ENCODE data around the gene FGFRL1.

Gene FGFRL1

GRCh38 chr4:1024882-1025545 lies 13.6 kb downstream of the FGFRL1 start:
- FAIRE-seq: no peak

- FAIRE-seq: no peak
Measured at GRCh38 chr4:1026115-1026514, 14.7 kb downstream of the FGFRL1 start.

GRCh38 chr4:1027219-1027914 lies 15.9 kb downstream of the FGFRL1 start:
- FAIRE-seq: no peak

DNA sequence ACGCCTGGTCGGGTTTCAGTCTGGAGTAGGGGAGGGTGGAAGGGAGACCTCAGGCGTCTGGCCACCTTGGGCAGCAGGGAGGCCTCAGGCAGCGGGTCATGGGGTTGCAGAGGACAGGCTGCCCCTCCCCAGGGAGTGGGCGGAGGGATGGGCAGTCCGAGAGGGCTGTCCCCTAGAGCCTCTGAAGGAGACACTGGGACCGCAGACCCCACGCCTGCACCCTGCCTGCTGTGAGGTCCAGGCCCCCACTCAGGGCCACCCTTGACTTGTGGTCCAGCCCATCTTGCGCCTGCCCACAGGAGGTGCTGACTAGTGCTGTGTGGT lies 16.5 kb downstream of the FGFRL1 start:
- FAIRE-seq: no peak

GRCh38 chr4:1028574-1029220 lies 17.3 kb downstream of the FGFRL1 start:
- no peak for FAIRE-seq

- FAIRE-seq: no peak
Measured at GRCh38 chr4:1029529-1029928, 18.1 kb downstream of the FGFRL1 start.

- no peak for FAIRE-seq
Measured at GRCh38 chr4:1030031-1030430, 18.6 kb downstream of the FGFRL1 start.

- no peak for FAIRE-seq
Measured at GRCh38 chr4:1030559-1030958, 19.1 kb downstream of the FGFRL1 start.

- FAIRE-seq: no peak
Measured at GRCh38 chr4:1031346-1031745, 19.9 kb downstream of the FGFRL1 start.

DNA sequence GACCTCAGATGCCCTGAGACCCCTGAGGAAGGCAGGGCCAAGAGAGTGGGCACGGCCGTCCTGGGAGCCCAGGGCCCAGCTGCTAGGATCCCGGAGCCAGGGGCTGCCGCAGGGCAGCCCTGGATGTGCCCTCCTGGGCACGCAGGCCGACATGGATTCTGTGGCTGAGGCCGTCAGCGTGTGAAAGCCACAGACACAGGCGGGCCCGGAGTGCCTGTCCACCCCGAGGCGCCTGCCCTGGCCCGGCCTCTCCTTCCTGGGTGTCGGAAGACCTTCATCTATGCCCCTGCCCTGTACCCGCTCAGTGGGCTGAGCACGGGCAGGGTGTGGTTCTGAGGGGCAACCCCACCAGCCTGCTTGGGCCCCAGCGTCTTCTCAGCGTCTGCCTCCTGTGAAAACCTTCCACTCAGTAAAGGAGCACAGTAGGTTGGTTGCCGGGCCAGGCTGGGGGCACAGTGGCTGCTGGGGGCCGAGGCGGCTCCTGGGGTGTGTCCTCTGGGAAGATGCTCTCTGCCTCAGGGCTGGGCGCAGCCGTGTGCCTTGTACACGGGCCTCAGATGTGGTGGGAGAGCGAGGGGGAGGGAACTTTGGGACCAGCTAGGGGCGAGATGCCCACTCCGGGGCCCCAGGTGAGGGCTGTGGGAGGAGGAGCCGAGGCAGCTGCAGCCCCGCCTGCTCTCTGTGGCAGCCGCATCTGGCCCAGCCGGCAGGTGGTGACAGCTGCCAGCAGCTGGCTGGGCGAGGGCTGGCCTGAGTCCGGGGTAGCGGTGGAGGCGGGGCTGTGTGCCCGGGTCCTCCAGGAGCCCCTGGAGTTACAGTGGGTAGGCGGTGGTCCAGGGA lies 20.8 kb downstream of the FGFRL1 start:
- FAIRE-seq: no peak

DNA sequence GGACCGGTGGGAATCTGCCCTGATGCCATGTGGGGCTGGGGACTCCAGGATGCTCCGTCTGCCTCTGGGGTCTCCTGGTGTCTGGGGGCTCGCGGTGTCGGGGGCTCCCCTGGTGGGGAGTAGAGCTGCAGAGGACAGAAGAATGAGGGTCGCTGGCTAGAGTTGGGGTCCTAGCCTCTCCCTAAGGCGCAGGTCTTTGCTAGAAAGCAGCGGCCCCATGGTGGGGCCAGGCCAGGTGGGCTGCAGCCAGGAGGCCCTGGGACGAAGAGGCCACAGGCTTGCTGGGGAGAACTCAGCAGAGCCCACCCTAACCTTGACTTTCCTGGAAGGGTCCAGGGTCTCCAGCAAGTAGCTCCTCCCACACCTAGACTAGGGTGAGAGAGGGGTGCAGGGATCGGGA lies 21.4 kb downstream of the FGFRL1 start:
- no peak for FAIRE-seq

DNA sequence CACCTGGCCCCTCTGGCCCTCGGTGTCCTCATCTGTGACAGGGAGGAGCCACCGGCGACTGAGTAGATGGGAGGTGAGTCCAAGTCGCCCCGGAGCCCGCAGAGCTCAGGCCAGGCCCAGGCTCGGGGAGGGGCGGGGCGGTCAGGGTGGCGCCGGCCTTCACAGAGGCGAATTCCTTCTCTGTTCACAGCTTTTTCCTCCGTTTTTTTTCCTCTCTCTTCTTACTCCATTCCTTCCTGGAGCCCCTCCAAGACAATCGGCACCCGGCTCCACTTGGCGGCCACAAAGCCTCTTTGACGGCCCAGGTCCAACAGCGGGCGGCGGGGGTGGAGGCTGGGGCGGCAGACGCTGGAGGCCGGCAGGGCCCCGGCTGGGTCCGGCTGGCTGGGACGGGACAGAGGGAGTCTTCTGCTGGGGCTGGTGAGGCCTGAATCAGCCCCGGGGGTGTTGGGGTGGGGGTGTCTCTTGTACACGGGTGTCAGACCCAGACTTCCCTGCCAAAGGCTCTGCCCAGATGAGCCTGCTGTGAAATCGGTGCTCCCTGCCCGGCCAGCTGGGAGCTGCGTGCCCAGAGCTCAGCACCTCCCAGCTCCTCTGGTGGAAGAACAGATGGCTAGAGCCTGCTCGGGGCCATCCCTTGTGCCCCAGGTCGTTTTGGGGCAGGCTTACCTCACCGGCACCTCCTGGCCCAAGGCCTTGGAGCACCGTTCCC lies 22.6 kb downstream of the FGFRL1 start:
- no peak for FAIRE-seq

DNA sequence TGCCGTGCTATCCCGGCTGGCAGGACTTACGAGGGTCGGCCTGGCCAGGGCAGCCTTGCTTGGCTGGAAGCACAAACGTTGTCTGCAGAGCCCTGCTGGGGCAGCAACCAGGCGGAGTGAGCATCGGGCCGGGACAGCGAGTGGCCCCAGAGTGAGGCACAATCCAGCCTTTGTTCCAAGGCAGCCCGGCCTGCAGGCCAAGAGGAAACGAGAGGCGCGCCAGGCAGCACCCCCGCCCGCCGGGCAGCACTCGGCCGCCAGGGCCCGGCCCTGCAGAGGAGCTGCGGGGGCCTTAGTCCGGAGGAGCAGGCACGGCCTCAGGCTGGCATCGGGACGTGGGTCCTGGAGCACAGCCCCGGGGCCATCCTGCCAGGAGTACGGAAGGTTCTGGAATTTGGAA lies 24.1 kb downstream of the FGFRL1 start:
- no peak for FAIRE-seq

DNA sequence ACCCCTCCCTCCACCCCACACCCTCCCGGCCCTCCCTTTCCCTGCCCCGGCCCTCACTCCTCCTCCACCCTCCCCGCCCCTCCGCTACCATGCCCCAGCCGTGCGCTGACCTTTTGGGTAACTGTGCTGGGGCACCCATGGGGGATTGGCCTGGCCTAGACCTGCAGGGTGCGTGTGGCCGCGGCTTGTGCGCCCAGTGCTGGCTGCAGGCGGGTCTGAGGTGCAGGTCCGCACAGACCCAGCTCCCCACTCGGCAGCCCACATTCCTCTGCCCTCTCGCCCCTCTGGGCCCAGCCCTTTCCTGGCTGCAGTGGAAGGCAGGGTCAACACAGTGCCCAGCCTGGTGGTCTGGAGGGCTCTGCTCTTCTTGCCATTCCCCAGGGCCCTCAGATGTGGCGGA lies 24.7 kb downstream of the FGFRL1 start:
- FAIRE-seq: no peak

DNA sequence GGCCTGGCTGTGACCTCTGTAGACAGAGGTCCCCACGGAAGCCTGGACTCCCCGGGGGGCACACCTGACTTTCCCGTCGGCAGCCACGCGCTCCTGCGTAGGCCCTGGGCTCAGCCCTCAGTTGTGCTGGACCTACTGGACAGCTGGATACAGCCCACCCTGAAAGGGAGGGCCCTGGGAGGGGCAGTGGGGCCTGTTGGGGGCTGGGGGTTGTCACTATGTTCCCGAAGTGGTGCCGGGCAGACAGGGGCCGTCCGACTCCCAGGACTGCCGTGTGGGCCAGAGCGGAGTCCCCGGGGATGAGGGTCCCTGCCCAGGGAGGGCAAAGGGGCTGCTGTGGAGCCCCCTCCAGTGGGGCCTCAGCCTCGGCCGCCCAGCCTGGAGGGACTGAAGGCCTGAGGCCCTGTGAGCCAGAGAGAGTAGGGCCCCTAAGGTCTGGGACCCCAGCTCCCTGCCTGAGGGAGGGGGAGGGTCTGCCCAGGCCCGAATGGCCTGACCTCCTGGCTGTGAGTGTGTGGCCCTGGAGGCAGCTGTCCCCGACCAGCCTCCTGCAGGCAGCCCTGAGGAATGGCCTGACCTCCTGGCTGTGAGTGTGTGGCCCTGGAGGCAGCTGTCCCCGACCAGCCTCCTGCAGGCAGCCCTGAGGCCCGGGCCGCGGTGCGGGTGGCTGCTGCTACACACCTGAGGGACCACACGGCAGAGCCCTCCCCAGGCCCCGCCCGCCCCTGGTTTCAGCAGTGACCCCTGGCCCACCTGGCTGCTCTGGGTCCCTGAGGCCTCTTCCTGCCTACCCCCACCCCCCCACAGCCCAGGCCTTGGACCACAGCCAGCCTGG lies 25.8 kb downstream of the FGFRL1 start:
- FAIRE-seq: no peak

DNA sequence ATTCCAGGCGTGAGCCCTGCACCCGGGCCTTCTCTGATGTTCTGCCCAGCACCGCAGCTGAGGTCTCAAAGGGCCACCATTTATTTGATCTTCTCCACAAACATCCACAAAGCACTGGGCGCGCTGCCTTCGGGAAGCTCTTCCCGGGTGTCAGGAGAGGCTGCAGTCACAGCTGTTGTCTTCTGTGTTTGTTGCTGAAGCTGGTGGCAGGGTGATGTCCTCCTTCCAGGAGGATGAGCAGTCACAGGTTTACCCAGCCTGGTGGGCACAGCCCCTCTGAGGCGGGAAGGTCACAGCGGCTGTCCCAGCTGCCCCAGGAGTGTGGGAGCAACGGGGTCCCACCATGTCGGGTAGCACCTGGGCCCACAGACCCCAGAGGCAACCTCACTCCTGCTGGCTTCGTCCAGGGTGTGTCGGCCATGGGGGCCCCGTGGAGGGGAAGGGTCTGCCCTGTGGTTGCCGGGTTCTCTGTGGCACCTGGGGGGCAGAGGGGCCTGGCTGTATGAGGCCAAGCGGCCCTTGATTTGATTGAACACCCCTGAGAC lies 27.6 kb downstream of the FGFRL1 start:
- no peak for FAIRE-seq

DNA sequence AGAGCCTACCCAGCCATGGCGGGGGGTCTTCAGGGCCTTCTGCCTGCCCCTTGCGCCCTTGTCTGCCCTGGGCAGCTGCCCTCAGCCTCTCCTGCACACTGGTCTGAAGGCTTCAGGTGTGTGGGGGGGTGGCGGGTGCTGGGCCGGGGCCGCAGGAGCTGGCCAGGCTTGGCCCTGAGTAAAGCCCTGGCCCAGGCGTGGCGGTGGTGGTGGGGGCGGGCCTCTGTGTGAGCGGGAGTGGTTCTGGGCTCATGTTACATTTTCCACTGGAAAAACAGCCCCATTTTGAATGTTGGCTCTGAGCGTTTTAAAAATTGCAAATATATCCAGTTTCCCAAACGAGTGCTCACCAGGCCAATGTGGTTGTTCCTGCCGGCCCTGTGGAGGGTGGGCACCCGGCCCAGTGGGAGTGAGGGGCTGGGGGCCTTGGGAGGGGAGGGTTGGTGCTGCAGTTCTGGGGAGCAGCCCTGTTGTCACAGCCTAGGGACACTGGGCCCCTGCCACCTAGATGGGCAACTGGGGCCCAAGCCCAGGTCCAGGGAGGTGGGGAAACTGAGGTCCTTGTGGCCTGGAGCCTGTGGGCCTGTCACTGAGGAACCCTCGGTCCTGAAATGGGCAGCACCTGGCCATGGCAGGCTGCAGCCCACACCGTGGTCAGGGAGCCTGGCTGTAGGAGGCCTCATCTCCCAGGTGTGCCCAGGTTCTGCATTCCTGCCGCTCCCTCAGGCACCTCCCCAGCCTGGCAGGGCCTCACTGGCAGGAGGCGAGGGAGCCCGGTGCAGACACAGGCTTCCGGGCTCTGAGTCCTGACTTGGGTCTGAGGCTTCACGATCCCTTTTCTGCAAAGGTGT lies 28.3 kb downstream of the FGFRL1 start:
- no peak for FAIRE-seq

GRCh38 chr4:1040344-1041146 lies 29.1 kb downstream of the FGFRL1 start:
- no peak for FAIRE-seq

DNA sequence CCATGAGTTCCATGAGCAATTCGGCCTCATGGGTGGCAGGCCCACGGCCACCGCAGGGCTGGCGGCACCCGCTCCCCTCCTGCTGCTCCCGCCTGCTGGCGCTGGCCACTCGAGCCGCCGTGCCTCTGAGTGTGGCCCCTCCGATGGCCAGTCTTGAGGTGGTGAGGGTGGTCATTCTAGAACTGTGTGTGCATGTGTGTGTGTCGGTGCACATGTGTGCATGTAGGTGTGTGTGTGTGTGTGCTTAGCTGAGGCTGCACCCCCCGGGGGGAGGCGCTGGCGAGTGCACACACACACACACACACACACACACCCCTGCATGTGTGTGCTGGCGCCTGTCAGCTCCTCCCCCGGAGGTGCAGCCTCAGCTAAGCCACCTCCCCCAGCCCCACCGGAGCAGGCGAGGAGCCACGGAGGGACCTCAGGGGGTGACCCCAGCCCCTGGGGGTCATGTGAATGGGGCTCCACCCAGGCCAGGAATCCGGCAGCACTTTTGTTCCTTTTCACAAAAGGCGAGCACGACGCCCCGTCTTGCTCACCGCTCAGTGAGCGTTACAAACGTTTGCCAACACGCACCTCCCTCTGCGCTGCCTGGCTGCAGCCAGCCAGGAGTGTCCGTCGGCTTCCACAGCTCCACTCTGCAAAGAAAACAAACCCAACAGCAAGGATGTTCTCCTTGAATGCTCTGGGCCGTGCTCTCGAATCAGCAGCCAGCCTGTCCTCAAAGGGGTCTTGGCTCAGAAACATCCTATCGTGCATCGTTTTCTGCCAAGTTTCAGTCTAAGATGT lies 29.9 kb downstream of the FGFRL1 start:
- FAIRE-seq: no peak
